GM12872 (cell line): Measurements from ENCODE around the gene CEBPE.

Source experiments
- TF ChIP-seq, protein P1 (sequence below): IDR thresholded peaks from 3 replicates; pipeline ENCODE4 v1.5.1; 2011; ENCODE audit warnings: low read depth, mild to moderate bottlenecking, low read length, moderate library complexity; ENCODE audit not compliant: insufficient read depth

CEBPE gene

DNA sequence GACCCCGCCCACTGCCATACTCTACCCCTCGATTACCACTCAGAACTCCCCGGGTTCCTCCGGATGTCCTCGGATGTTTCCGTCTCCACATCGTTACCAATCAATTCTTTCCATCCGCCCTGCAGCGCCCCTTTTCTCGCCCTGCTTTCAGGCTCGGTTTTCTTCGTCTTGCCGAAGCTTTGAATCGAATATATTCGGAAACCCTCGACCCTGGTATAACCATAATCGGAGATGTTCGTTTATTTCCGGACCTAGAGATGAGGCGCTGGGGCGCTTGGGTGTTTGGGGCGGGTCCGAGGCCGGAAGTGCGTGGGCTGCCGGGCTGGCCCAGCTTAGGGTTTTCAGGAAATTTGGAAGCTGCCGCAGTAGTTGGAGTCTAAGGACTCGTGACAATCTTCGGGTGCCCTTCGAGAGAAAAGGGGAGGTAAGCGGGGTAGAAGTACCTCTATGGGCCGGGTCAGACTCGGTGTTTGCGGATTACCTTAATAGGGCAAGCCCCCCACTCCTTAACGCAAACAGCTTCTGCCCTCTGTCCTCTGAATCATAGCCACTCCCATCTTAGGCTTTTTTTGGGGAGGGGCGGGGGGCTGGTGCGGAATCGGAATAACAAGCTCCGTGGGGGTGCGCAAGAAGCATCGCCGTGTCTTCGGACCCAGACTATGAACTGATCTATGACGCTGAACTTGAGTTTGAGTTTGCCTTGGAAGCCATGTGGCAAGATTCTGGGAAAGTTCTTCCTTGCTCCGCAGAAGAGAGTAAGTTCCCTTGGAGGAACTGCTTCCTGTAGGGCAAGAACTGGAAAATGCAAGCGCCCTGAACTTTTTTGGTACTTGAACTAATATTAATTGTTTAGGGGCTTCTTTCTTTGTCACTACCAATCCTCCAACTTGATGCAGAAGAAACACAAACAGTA is 23.6 kb downstream of the CEBPE start, which contains the start of gene C14orf119:
TSS of gene C14orf119 (plus strand) at position 310 of the 913 bp plus-strand sequence. CDS start 2,154 bp downstream, outside the sequence.
- TF ChIP-seq, protein P1, sequence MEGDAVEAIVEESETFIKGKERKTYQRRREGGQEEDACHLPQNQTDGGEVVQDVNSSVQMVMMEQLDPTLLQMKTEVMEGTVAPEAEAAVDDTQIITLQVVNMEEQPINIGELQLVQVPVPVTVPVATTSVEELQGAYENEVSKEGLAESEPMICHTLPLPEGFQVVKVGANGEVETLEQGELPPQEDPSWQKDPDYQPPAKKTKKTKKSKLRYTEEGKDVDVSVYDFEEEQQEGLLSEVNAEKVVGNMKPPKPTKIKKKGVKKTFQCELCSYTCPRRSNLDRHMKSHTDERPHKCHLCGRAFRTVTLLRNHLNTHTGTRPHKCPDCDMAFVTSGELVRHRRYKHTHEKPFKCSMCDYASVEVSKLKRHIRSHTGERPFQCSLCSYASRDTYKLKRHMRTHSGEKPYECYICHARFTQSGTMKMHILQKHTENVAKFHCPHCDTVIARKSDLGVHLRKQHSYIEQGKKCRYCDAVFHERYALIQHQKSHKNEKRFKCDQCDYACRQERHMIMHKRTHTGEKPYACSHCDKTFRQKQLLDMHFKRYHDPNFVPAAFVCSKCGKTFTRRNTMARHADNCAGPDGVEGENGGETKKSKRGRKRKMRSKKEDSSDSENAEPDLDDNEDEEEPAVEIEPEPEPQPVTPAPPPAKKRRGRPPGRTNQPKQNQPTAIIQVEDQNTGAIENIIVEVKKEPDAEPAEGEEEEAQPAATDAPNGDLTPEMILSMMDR, result no peak

DNA sequence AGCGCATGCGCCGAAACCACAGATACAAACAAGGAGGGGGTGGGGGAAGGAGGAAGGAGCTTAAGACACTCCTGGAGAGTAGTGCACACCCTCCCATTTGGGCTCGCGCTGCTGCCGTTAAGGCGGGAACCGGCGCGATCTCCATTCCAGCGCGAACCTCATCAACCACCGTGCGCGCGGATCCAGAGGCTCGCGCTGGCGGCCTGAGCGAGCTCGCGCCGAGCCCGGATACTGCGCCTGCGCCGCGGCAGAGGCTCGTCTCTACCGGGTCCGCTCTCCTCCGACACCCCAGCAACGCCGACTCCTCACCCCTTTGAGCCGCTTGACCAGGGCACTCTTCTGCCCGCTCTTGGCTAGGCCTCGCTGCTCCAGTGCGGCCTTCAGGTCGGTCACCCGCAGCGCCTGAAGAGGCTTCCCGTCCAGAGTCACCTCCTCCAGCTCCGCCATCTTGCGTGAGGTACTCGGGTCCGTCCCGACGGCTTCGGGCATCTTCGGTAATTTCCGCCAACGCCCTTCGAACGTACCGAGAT is 24.3 kb downstream of the CEBPE start, which contains the start of gene ACIN1:
TSS of gene ACIN1 (minus strand) at position 471 of the 530 bp plus-strand sequence. CDS start at position 447, 24 bp downstream.
- TF ChIP-seq, protein P1, result no peak

DNA sequence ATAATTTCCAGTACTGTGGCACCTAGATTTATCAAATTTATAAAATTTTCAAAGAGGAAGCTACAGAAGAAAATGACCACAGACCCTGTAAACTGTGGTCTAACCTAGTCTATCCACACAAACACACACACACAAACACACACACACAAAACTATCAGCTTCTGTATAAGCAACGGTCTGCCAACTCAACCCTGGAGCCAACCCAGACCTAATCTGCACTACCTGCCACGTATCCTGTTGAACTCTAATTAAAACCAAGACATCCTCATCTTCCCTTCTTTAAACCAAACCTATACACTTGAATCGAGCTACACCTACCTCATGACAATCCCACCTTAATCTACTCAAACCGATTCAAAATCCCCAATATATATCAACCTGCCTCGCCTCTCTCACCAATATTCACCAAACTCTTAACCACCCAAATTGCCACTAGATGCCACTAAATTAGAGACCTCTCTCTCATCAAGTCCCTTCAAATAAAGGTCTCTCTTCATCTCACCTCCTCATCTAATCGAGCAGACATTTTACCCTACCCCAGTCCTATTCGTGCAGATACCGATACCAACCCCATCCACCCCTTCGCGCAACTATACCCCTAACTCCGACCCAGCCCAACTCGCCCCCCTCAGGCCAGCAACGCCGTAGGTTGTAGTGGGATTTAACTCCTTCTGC is 24.9 kb downstream of the CEBPE start:
- TF ChIP-seq, protein P1, result peak; percentile 31; the same call in 2 of the 3 replicates

DNA sequence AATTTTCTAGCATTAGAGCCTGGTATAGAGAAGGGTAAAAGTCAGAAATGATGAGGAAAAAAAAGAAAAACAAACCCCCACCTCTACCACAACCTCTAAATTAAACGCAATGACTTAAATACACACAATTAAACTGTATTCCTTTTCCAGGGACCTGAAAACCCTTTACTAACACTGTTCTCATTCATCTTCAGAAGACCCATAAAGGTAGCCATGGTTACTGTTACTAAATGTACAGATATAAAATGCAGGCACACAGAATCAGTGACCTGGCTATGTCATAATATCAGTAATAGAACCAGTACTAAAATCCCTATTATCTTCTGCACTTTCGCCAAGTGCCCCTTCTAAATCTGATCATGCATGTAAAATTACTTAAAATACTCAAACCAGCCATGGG is 25.5 kb downstream of the CEBPE start:
- TF ChIP-seq, protein P1, result no peak

DNA sequence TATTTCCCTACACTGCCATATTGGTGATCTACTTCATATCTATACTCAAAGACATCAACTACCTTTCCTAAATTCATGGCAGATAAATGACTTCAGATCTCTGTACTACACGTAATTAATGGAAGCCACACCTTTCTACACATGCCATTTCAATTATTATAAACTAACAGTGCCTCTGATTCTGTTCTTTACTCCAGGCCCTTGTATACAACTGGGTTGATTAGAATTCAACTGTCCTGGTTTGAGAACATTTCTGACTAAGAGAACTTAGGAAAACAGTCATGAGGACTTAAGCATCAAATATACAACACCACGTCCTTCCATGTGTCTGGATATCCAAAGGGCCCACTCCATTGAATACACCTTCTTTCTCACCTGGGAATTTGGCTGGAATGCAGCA is 26.0 kb downstream of the CEBPE start:
- TF ChIP-seq, protein P1, result no peak

DNA sequence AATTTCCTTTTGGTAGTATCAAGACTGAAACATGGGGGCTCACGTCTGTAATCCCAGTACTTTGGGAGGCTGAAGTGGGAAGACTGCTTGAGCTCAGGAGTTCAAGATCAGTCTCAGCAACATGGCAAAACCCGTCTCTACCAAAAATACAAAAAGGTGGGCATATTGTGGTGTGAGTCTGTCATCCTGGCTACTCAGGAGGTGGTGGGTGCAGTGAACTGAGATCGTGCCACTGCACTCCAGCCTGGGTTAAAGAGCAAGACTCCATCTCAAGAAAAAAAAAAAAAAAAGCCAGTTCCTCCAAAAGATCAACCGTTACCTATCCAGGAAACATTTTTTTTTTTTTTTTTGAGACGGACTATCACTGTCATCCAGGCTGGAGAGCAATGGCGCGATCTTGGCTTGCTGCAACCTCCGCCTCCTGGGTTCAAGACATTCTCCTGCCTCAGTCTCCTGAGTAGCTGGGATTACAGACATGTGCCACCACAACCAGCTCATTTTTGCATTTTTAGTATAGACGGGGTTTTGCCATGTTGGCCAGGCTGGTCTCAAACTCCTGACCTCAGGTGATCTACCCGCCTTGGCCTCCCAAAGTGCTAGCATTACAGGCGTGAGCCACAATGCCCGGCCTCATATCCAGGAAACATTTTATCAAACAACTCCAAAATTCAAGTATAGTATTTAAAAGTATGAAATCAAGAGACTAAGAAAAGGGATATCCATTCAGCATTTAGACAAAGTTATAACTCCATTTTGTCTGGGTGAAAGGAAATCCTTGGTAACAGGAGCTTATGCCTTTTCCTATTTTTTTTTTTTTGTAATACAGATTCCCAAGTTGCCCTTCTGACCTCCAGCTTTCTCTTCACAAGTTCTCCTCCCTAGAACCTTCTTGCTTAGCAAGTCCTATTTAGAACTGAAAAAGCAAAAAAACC is 27.5 kb downstream of the CEBPE start:
- TF ChIP-seq, protein P1, result no peak
